ENCODE data around the gene FOXP1. TPM values are rescaled to one million over a fixed set of nuclear protein-coding genes. Genes with fewer than 3 reads are reported as not detected.

FOXP1 gene
- total RNA-seq, 1 experiment from 2014 or later: 22.1 TPM

DNA sequence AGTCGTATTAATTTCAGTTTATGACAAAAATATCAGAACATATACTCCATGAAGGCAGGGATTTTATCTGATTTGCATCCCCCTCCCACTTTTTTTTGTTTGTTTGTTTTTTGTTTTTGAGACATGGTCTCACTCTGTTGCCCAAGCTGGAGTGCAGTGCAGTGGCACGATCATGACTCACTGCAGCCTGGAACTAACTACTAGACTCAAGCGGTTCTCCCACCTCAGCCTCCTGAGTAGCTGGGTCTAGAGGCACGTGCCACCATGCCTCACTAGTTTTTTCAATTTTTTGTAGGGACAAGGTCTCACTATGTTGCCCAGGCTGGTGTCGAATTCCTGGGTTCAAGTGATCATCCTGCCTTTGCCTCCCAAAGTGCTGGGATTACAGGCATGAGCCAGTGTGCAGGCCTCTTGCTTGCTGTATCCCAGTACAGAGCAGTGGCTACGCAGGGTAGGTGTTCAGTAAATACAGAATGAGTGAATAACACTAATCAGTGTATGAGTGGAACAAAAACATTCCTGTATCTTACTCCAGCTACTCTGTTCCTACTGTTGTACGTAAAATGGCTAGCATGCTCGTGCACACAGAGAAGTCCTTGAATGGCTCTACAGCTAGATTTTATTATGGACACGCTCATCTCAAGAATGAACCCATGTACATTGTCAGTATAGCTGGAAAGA lies 272.4 kb downstream of the FOXP1 start:
- Histone ChIP-seq H3K4me3 (no peak overlapping the region), H3K9me3 (replicated peaks) (no peaks in the 10 kb centered on the region), H3K27ac (no peak overlapping the region), H3K27me3 (replicated peaks) (no peaks in the 10 kb centered on the region), H3K4me1 (replicated peaks) (peaks cover 27% of the 10 kb centered on the region), H3K36me3 (no peaks in the 10 kb centered on the region)
- no peak for DNase-seq (ENCODE audit: low read depth in 1 of 2, low spot score in 2 of 2)

DNA sequence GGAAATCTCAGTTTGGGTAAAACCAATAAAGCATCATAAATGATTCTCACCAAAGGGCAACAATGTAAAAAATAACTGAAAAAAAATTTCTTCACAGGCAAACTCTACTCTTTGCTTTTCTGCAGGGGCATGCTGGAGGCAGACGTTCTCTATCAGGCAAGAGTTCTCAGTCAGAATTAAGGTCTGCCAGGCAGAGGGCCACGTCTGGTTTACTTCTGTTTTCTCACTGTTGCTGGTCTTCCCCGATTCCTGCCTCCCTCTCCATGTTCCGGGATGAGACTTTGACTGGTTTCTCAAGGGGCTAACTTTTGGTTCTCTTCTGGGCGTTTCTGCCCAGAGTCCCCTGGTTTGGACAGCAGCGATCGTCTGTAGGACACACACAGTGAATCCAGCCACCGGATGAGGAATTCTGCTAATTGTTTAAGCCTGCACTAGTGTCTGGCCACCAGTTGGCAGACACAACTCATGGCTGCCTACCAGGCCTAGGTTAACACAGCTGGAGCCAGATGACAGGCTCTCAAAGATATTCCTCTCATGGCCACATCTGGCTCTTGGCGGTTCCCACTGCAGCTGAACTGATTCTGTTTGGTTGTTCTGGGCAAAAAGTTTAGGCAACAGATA lies 273.1 kb downstream of the FOXP1 start:
- peak; percentile 45 to 47 for DNase-seq (ENCODE audit: low read depth in 1 of 2, low spot score in 2 of 2)

DNA sequence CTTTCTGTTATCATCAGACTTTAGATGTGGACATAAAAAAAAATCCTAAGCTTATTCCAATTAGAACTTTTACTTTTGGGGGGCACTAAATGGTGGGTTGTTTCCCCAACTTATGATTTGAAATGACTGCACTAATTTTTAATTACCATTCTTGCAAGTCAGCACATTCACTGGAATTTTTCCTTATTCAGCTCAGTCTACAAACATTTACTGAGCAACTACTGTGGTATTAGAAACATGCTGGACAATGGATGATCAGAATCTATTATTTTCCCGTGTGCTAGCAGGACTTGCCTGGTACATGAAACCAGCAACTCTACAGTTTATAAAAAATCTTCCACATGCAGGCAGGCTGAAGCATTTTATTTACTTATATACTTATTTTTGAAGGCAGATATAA lies 273.6 kb downstream of the FOXP1 start:
- H3K27ac ChIP-seq: no peak overlapping the region
- H3K36me3 ChIP-seq: no peaks in the 10 kb centered on the region
- no peaks in the 10 kb centered on the region for H3K27me3 ChIP-seq (replicated peaks)
- H3K9me3 ChIP-seq (replicated peaks): no peaks in the 10 kb centered on the region
- peaks cover 34% of the 10 kb centered on the region for H3K4me1 ChIP-seq (replicated peaks)
- H3K4me3 ChIP-seq: no peak overlapping the region
- DNase-seq (ENCODE audit: low read depth in 1 of 2, low spot score in 2 of 2): peak in 1 of 2 experiments; percentile 35

More for the DNA sequence above, 273.1 kb downstream of the FOXP1 start:
- Histone ChIP-seq H3K27ac (no peak overlapping the region), H3K9me3 (replicated peaks) (no peaks in the 10 kb centered on the region), H3K4me1 (replicated peaks) (peaks cover 31% of the 10 kb centered on the region), H3K4me3 (no peak overlapping the region), H3K36me3 (no peaks in the 10 kb centered on the region), H3K27me3 (replicated peaks) (no peaks in the 10 kb centered on the region)

DNA sequence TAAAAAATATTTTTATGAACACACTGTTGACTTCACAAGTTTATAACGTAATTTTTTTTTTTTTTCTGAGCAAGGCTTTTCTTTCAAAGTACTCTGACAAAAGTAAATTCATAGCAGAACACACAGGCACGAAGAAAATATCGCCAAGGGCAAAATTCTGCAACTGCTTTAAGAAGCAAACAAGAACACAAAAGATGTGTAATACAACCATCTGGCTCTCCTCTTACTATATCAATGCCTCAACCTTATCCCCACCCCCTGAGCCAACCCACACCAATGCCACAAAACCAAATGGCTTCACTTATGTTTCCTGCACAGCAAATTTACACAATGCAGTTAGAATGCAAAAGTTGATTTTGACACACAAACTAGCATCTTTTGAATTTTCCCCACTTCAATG lies 274.2 kb downstream of the FOXP1 start:
- H3K27me3 ChIP-seq (replicated peaks): no peaks in the 10 kb centered on the region
- H3K4me1 ChIP-seq (replicated peaks): peaks cover 40% of the 10 kb centered on the region
- peak in 1 of 2 experiments; percentile 26 for DNase-seq (ENCODE audit: low read depth in 1 of 2, low spot score in 2 of 2)
- no peak overlapping the region for H3K27ac ChIP-seq
- H3K9me3 ChIP-seq (replicated peaks): no peaks in the 10 kb centered on the region
- H3K4me3 ChIP-seq: no peak overlapping the region
- H3K36me3 ChIP-seq: no peaks in the 10 kb centered on the region

DNA sequence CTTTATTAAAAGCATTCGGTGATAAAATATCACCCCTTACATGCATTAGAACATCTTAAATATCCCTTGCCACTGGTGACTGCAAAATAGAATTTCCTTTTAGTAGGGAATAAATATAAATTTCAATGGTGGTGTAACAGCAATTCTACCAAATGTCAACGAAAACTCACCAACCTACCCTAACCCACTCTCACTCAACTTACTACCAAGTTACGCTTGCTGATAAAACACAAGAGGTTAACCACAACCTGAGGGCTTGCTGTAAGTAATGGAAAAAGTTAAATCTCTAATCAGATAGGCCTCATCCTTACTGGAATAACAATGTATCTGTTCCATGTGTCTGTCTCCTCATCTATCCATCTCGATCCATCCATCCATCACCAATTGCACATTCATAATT lies 274.7 kb downstream of the FOXP1 start:
- no peak for DNase-seq (ENCODE audit: low read depth in 1 of 2, low spot score in 2 of 2)
- Histone ChIP-seq H3K27me3 (replicated peaks) (no peaks in the 10 kb centered on the region), H3K36me3 (no peaks in the 10 kb centered on the region), H3K4me3 (no peak overlapping the region), H3K4me1 (replicated peaks) (peaks cover 41% of the 10 kb centered on the region), H3K27ac (no peak overlapping the region), H3K9me3 (replicated peaks) (no peaks in the 10 kb centered on the region)

DNA sequence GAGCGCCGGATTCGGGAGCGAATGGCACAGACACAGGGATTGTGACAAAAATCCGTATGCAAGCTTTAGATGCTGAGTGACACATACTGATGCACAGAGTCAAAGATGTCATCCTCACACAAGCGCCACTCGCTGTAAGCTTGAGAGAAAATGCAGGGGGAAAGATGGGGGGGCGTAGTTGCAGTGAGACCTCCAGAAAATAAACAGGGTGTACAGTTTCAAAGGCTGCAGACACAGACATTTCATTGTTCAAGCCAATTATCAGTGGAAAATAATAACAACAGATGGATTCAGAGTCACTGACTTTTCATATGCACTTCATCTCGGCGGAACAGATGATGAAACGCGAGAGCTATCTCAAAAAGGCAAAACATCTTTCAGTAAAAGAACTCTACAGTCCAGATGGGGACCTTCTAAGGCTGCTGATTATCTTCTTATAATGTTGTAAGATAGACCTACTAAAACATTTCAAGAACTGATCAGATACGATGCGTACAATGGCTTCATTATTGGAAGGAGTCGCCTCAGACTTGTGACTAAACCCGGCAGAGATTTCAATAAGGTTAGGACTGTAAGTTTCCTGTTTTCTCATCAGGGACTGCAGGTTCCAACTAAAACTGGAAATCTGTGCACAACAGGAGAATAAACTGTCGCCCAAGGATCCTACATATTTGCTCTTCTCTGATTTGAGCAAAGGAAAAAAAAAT lies 275.4 kb downstream of the FOXP1 start:
- Histone ChIP-seq H3K36me3 (no peaks in the 10 kb centered on the region), H3K9me3 (replicated peaks) (no peaks in the 10 kb centered on the region), H3K4me3 (no peak overlapping the region), H3K27ac (no peak overlapping the region), H3K4me1 (replicated peaks) (peaks cover 41% of the 10 kb centered on the region), H3K27me3 (replicated peaks) (no peaks in the 10 kb centered on the region)
- no peak for DNase-seq (ENCODE audit: low read depth in 1 of 2, low spot score in 2 of 2)

DNA sequence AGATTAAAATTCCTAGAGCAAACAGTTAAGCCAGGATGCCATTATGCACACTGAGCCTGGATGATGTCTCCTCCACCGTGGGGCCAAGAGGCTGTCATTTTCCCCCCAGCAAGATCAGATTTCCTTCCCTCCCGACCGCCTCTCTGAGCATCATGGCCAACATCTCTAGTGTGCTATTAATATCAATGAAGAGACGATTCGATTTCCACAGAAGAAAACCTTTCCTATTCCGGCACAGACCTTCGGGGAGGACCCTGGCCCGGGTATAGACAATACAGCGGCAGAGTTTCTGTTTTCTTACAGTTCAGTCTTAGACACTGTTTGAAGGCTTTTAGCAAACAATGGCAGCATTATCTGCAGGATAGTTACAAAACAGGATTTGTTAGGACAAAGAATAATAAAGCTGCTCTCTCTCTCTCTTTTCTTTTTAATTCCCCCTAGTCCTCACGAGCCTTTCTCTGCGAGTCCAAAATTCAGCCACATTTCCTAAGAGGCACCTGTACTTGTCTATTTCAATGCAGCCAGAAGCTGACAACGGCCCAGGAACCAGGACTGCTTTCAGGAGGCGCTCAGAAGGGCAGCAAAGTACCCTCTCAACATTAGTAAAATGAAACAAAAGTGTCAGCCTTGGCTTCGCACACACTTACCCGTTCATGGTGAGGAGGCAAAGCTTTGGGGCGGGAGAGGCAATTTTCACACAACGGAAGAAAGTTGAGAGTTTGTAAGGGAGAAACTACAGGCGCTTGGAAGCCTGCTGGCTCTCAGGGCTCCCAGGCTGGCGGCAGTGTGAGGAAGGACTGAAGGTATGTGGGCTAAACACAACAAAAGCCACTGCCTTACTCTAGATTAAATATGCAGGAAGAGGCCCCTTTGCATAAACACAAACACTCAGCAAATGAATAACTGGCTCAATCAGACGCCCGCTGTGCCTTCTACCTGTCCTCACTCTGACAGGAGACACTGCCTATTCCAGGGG lies 278.0 kb downstream of the FOXP1 start:
- H3K9me3 ChIP-seq (replicated peaks): no peaks in the 10 kb centered on the region
- no peak overlapping the region for H3K27ac ChIP-seq
- H3K27me3 ChIP-seq (replicated peaks): no peaks in the 10 kb centered on the region
- peak overlapping the region; percentile 25 for H3K4me3 ChIP-seq
- no peaks in the 10 kb centered on the region for H3K36me3 ChIP-seq
- H3K4me1 ChIP-seq (replicated peaks): peaks cover 32% of the 10 kb centered on the region
- DNase-seq (ENCODE audit: low read depth in 1 of 2, low spot score in 2 of 2): peak; percentile 46 to 51

DNA sequence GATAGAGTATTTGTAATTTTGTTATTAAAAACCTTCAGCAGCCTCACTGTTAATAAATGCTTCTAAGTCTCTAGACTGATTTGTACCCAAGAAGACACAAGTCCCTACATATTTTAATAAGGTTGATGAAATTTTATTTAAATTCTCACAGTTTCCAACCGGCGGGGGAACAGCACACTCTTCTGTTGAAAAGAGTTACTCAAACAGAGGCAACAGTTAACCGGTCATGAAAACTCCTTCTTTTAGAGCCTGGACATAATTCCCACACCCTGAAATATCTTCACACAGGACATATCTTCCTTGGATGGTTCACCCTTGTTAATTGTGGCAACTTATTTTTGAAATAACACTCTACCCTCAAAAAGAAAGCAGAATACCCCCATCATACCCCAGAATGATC lies 278.8 kb downstream of the FOXP1 start:
- Histone ChIP-seq H3K9me3 (replicated peaks) (no peaks in the 10 kb centered on the region), H3K36me3 (no peaks in the 10 kb centered on the region), H3K27ac (no peak overlapping the region), H3K27me3 (replicated peaks) (no peaks in the 10 kb centered on the region), H3K4me1 (replicated peaks) (peaks cover 23% of the 10 kb centered on the region), H3K4me3 (peak overlapping the region; percentile 25)
- peak in 1 of 2 experiments; percentile 21 for DNase-seq (ENCODE audit: low read depth in 1 of 2, low spot score in 2 of 2)

DNA sequence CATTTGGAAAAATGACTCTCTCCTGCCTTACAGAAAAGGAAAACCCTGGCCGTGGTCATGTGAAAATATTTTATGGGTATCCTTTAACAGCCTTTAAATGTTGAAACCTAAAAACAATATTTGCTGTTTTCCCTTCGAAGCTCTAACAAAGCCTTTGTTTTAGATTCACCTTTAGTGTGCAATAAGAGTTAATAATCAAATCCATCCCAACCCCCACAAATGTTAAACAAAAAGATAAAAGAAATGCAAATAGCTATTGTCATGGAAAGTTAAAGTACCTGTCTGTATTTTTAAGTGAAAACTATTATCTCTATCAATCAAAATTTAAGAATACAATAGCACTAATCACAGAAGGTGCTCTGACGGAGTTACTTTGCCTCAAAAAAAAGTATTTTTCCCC lies 279.3 kb downstream of the FOXP1 start:
- no peak overlapping the region for H3K27ac ChIP-seq

DNA sequence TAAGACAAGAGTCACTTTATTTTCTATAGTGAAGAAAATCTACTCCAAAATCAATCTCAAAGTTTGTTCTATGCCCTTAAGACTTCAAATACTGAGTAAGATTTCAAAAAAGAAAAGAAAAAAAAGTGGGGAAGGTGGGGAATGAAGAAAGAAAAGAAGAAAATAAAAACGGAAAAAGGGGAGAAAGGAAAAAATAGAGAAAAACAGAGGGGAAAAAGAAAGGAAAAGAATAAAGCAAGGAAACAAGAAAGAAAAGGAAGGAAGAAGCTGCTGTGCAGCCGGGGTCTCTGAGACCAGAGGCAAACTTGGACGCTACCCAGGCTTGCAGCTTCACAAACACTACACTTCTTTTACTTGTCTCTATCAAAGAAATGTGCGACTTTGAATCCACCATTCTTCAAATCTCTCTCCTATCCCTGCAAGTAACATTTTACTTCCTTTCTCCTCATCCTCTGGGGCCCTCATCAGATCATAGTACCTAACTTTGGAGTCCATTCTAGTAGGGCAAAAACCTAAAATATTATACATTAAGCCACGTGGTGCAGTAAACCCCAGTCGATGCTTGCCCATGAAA lies 279.8 kb downstream of the FOXP1 start:
- no peaks in the 10 kb centered on the region for H3K27me3 ChIP-seq (replicated peaks)
- H3K4me1 ChIP-seq (replicated peaks): peaks cover 14% of the 10 kb centered on the region
- H3K9me3 ChIP-seq (replicated peaks): no peaks in the 10 kb centered on the region
- no peaks in the 10 kb centered on the region for H3K36me3 ChIP-seq
- no peak overlapping the region for H3K27ac ChIP-seq
- no peak for DNase-seq (ENCODE audit: low read depth in 1 of 2, low spot score in 2 of 2)
- no peak overlapping the region for H3K4me3 ChIP-seq

More for the DNA sequence above, 279.3 kb downstream of the FOXP1 start:
- DNase-seq (ENCODE audit: low read depth in 1 of 2, low spot score in 2 of 2): no peak
- Histone ChIP-seq H3K9me3 (replicated peaks) (no peaks in the 10 kb centered on the region), H3K36me3 (no peaks in the 10 kb centered on the region), H3K4me3 (no peak overlapping the region), H3K4me1 (replicated peaks) (peaks cover 19% of the 10 kb centered on the region), H3K27me3 (replicated peaks) (no peaks in the 10 kb centered on the region)

DNA sequence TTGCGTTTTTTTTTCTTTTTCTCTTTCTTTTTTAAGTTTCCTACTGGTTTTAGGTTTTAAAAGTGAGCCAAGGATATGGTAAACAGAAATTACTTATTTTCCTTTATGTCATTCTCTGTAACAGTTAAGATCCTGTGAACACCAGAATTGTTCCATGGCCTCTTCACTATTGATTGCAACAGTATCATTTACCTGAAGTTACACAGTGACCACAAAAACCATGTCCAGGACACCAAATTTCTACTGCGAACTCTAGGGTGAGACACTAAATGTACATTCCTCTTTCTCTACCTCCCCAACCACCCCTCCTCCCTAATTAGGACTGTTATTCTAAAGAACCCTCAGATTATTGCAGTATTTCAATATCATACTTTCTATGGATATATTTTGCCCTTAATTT lies 280.9 kb downstream of the FOXP1 start:
- Histone ChIP-seq H3K4me3 (no peak overlapping the region), H3K27ac (no peak overlapping the region), H3K9me3 (replicated peaks) (no peaks in the 10 kb centered on the region), H3K4me1 (replicated peaks) (peaks cover 14% of the 10 kb centered on the region), H3K27me3 (replicated peaks) (no peaks in the 10 kb centered on the region), H3K36me3 (no peaks in the 10 kb centered on the region)
- no peak for DNase-seq (ENCODE audit: low read depth in 1 of 2, low spot score in 2 of 2)

DNA sequence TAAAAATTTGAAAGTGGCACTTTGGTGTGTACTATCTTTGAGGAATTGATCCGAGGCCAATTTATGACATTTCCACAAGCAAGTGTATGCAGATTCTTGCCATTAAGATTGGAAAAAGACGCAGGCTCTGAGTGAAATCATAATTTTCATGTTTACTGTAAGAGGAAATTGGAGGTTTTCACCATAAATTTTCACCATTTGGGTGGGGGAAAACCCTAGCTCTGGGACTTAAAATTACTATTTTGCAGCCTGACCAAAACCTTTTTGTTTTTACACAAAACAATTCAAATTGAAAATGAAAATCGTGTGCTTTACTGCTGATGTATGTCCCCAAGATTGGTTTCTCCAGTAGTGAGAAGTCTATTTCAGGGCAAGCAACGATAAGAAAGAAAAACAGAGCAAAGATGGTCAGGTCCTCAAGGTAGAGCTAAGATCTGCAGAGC lies 282.6 kb downstream of the FOXP1 start:
- Histone ChIP-seq H3K4me3 (no peak overlapping the region), H3K36me3 (no peaks in the 10 kb centered on the region), H3K27me3 (replicated peaks) (no peaks in the 10 kb centered on the region), H3K27ac (no peak overlapping the region), H3K4me1 (replicated peaks) (peaks cover 13% of the 10 kb centered on the region), H3K9me3 (replicated peaks) (no peaks in the 10 kb centered on the region)
- no peak for DNase-seq (ENCODE audit: low read depth in 1 of 2, low spot score in 2 of 2)

DNA sequence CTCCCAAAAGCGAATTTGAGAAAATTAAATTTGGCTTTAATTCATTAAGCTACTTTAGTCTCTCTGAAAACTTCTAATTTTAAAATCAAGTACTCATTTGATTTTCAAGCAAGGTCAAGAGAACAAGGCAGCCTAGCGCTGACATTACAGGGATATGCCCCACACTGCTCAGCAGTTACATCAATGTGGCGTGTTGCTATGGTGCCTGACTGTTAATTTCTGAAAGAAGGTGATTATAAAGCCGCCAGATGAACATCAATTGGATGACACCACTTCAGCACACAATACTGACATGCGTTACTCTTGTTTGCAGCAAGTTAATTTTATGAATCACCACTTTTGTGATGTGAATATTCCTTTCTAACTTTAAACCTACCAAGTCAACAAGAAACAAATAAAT lies 284.4 kb downstream of the FOXP1 start:
- Histone ChIP-seq H3K9me3 (replicated peaks) (no peaks in the 10 kb centered on the region), H3K27ac (no peak overlapping the region), H3K36me3 (no peaks in the 10 kb centered on the region), H3K27me3 (replicated peaks) (no peaks in the 10 kb centered on the region), H3K4me1 (replicated peaks) (no peaks in the 10 kb centered on the region; the same call in 1 of the 2 replicates), H3K4me3 (no peak overlapping the region)
- no peak for DNase-seq (ENCODE audit: low read depth in 1 of 2, low spot score in 2 of 2)
